NT2/D1 (cell line): ENCODE measurements around the gene GPR82.

Experiments used
- DNase-seq: peaks from one replicate; pipeline ENCODE4 v3.0.0-alpha.2; 2011; ENCODE audit warnings: low read depth, low spot score
- H3K27me3 ChIP-seq: 2 replicates; pipeline ENCODE4 v1.6.0; 2011; ENCODE audit warnings: mild to moderate bottlenecking; ENCODE audit not compliant: insufficient read length, insufficient read depth
- H3K36me3 ChIP-seq: 2 replicates; pipeline ENCODE4 v1.6.1; 2011; ENCODE audit warnings: mild to moderate bottlenecking, low read length, mixed read lengths; ENCODE audit not compliant: insufficient read depth, insufficient read length
- H3K4me1 ChIP-seq: 2 replicates; pipeline ENCODE4 v1.5.1; 2011; ENCODE audit not compliant: insufficient read depth, insufficient read length
- H3K4me3 ChIP-seq: 2 replicates; pipeline ENCODE4 v1.5.1; 2011; ENCODE audit warnings: low read depth; ENCODE audit not compliant: insufficient read length
- H3K9ac ChIP-seq: 2 replicates; pipeline ENCODE4 v1.6.0; 2011; ENCODE audit warnings: low read depth; ENCODE audit not compliant: insufficient read length
- H3K9me3 ChIP-seq: 2 replicates; pipeline ENCODE4 v1.5.1; 2011; ENCODE audit warnings: mild to moderate bottlenecking, low read length; ENCODE audit not compliant: insufficient read depth
- SUZ12 ChIP-seq: IDR thresholded peaks from 2 replicates; pipeline ENCODE4 v1.6.1; 2011; ENCODE audit not compliant: insufficient read length, insufficient read depth; ENCODE audit errors: extremely low read depth
- YY1 ChIP-seq: IDR thresholded peaks from 2 replicates; pipeline ENCODE4 v1.6.1; 2011; ENCODE audit not compliant: insufficient read length, insufficient read depth
- ZNF274 ChIP-seq: IDR thresholded peaks from 2 replicates; pipeline ENCODE4 v1.6.1; 2011; ENCODE audit warnings: mild to moderate bottlenecking, low read depth, low read length

Gene GPR82

GRCh38 chrX:41705680-41706374 is 18.2 kb upstream of the GPR82 start:
- TF ChIP-seq ZNF274 = no peak
- Histone ChIP-seq H3K36me3 (peaks cover 2% of the 10 kb centered on the region), H3K4me1 (peaks cover 2% of the 10 kb centered on the region), H3K9me3 (no peaks in the 10 kb centered on the region), H3K27me3 (no peaks in the 10 kb centered on the region), H3K9ac (no peak overlapping the region), H3K4me3 (no peak overlapping the region)
- DNase-seq = no peak

DNA sequence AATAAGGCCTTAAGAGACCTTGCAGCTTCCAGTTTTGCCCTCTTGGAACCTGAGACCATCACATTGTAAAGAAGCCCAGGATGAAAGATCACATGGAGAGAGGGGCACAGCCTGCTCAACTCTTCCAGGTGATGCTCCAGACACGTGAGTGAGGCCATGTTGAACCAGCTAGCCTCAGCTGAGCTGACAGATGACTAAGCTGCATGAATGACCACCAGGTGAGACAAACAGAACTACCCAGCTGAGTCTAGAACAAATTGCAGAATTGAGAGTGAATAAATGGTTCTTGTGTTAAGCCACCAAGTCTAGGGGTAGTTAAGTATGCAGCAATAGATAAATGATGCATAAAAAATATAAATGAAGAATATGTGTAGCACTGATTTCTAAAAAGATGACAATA is 16.8 kb upstream of the GPR82 start:
- Histone ChIP-seq H3K9ac (no peak overlapping the region), H3K4me1 (no peaks in the 10 kb centered on the region), H3K9me3 (no peaks in the 10 kb centered on the region), H3K4me3 (no peak overlapping the region), H3K27me3 (no peaks in the 10 kb centered on the region), H3K36me3 (peaks cover 2% of the 10 kb centered on the region)
- DNase-seq = no peak
- TF ChIP-seq YY1 (no peak), SUZ12 (no peak), ZNF274 (no peak)

GRCh38 chrX:41708486-41708885 is 15.5 kb upstream of the GPR82 start:
- no peak for DNase-seq
- no peaks in the 10 kb centered on the region for H3K27me3 ChIP-seq
- H3K9me3 ChIP-seq = no peaks in the 10 kb centered on the region
- H3K4me3 ChIP-seq = no peak overlapping the region
- TF ChIP-seq SUZ12 (no peak), YY1 (no peak), ZNF274 (no peak)
- no peak overlapping the region for H3K9ac ChIP-seq
- peaks cover 2% of the 10 kb centered on the region for H3K36me3 ChIP-seq
- no peaks in the 10 kb centered on the region for H3K4me1 ChIP-seq

- H3K36me3 ChIP-seq = no peaks in the 10 kb centered on the region
- no peak for DNase-seq
- H3K4me3 ChIP-seq = no peak overlapping the region
- H3K9ac ChIP-seq = no peak overlapping the region
- no peaks in the 10 kb centered on the region for H3K4me1 ChIP-seq
- TF ChIP-seq YY1 (no peak), ZNF274 (no peak), SUZ12 (no peak)
- H3K9me3 ChIP-seq = peaks cover 4% of the 10 kb centered on the region
- H3K27me3 ChIP-seq = no peaks in the 10 kb centered on the region
These were observed 12.8 kb upstream of the GPR82 start for GRCh38 chrX:41711021-41711667.

GRCh38 chrX:41716222-41716621 is 7.8 kb upstream of the GPR82 start:
- TF ChIP-seq SUZ12 = no peak
- no peak for TF ChIP-seq YY1
- no peak for TF ChIP-seq ZNF274
- Histone ChIP-seq H3K4me3 (no peak overlapping the region), H3K36me3 (no peaks in the 10 kb centered on the region), H3K9me3 (peaks cover 55% of the 10 kb centered on the region), H3K4me1 (no peaks in the 10 kb centered on the region), H3K27me3 (no peaks in the 10 kb centered on the region), H3K9ac (no peak overlapping the region)
- no peak for DNase-seq

- Histone ChIP-seq H3K27me3 (no peaks in the 10 kb centered on the region), H3K9ac (no peak overlapping the region), H3K9me3 (peaks cover 62% of the 10 kb centered on the region), H3K4me3 (no peak overlapping the region), H3K4me1 (no peaks in the 10 kb centered on the region), H3K36me3 (no peaks in the 10 kb centered on the region)
- TF ChIP-seq ZNF274 (no peak), YY1 (no peak), SUZ12 (no peak)
- DNase-seq = no peak
These were observed 7.1 kb upstream of the GPR82 start for GRCh38 chrX:41716767-41717473.
